CD4-positive, alpha-beta T cell (primary cell): ENCODE measurements around the gene CCNE1. TPM values are rescaled to one million over a fixed set of nuclear protein-coding genes. Genes with fewer than 3 reads are reported as not detected.

Experiments used
- ATAC-seq: fragments of 200-7000 bp; cut with Tn5 transposase; one replicate; pipeline ENCODE4 v1.10.0; 2022; ENCODE audit warnings: mild to moderate bottlenecking; ENCODE audit not compliant: poor library complexity
- CTCF ChIA-PET: fragments of 350-600 bp; sonication (Branson Sonifier 250); formaldehyde crosslinking; loops from one replicate; lab custom pipeline; 2021; ENCODE audit warnings: antibody characterized with exemption, inconsistent platforms; lab: Charles Lee
- POLR2A ChIA-PET: fragments of 350-600 bp; sonication (Branson Sonifier 250); formaldehyde crosslinking; loops from one replicate; lab custom pipeline; 2021; ENCODE audit warnings: antibody characterized with exemption, inconsistent platforms; lab: Charles Lee
- DNase-seq, 14 experiments: peaks; one replicate each; pipeline ENCODE4 v3.0.0-alpha.2; 2013 to 2020; ENCODE audit warnings: mixed read lengths in 2 of 14
- H3K27ac ChIP-seq, 2 donors: one replicate each; pipeline versions ENCODE4 v1.5.1 to v1.7.0; 2013; ENCODE audit warnings: low read length in 2 of 2, low read depth in 1 of 2, mild to moderate bottlenecking in 1 of 2
- H3K27me3 ChIP-seq, 2 experiments: 1 replicate in 1 of 2; 2 replicates in 1 of 2; pipeline versions ENCODE4 v1.6.1 to v1.7.0; 2013; ENCODE audit warnings: low read length in 2 of 2, control low read depth in 1 of 2, mild to moderate bottlenecking in 1 of 2, moderate library complexity in 1 of 2; ENCODE audit not compliant: insufficient read depth in 2 of 2, control insufficient read depth in 1 of 2
- H3K36me3 ChIP-seq: one replicate; pipeline ENCODE4 v1.6.1; 2013; ENCODE audit warnings: low read length, control low read depth; ENCODE audit not compliant: insufficient read depth
- H3K4me1 ChIP-seq: one replicate; pipeline ENCODE4 v1.6.1; 2013; ENCODE audit warnings: low read length, control low read depth; ENCODE audit not compliant: insufficient read depth
- H3K4me3 ChIP-seq: one replicate; pipeline ENCODE4 v1.5.1; 2013; ENCODE audit warnings: mild to moderate bottlenecking, low read length, moderate library complexity
- H3K9me3 ChIP-seq, 2 experiments: 1 replicate in 1 of 2; 2 replicates in 1 of 2; pipeline versions ENCODE4 v1.6.1 to v1.7.0; 2013; ENCODE audit warnings: low read length in 2 of 2, mild to moderate bottlenecking in 2 of 2, control low read depth in 1 of 2, moderate library complexity in 1 of 2; ENCODE audit not compliant: control insufficient read depth in 1 of 2, insufficient read depth in 1 of 2
- H3K27ac Mint-ChIP-seq: one replicate; pipeline ENCODE4 v1.8.0; 2020; ENCODE audit warnings: mixed read lengths
- H3K27me3 Mint-ChIP-seq: one replicate; pipeline ENCODE4 v1.8.0; 2021; ENCODE audit warnings: mixed read lengths
- H3K36me3 Mint-ChIP-seq: one replicate; pipeline ENCODE4 v1.8.0; 2021; ENCODE audit warnings: low read depth, mixed read lengths
- H3K4me1 Mint-ChIP-seq: one replicate; pipeline ENCODE4 v1.8.0; 2021; ENCODE audit warnings: low read depth, mixed read lengths
- H3K4me3 Mint-ChIP-seq: one replicate; pipeline ENCODE4 v1.8.0; 2020; ENCODE audit warnings: mild to moderate bottlenecking, mixed read lengths
- H3K9me3 Mint-ChIP-seq: one replicate; pipeline ENCODE4 v1.8.0; 2020; ENCODE audit warnings: mixed read lengths
- intact Hi-C, 2 experiments: fragments of 100-400 bp; cut with DNase I in 1 of 2; cut with micrococcal nuclease in 1 of 2; formaldehyde crosslinking; loops; one replicate each; pipeline versions ENCODE4 v1.15.1 to v1.9.0; 2023 to 2025; cut with DNase I, micrococcal nuclease
- total RNA-seq, 174 experiments: library from RNA in 2 of 174; stranded (reverse) in 2 of 174; gene quantifications; one replicate each; pipeline ENCODE4 v1.2.3 and lab custom pipeline; 2021 to 2026
- TF ChIP-seq, protein P1 (sequence below): fragments of 200-600 bp; IDR thresholded peaks from one replicate; pipeline ENCODE4 v1.8.0; 2022; ENCODE audit warnings: antibody characterized with exemption, mild to moderate bottlenecking

The CCNE1 gene
- total RNA-seq, 2 experiments from 2014 or later: 4.9 to 5.6 TPM

GRCh38 chr19:29807870-29808405 lies 3.9 kb upstream of the CCNE1 start:
- intact Hi-C loops: no loop called here
- Histone ChIP-seq H3K9me3 (no peaks in the 10 kb centered on the region), H3K27me3 (no peaks in the 10 kb centered on the region), H3K36me3 (no peaks in the 10 kb centered on the region), H3K4me3 (no peak overlapping the region), H3K4me1 (peaks cover 13% of the 10 kb centered on the region), H3K27ac (no peak overlapping the region)
- TF ChIP-seq, protein P1, sequence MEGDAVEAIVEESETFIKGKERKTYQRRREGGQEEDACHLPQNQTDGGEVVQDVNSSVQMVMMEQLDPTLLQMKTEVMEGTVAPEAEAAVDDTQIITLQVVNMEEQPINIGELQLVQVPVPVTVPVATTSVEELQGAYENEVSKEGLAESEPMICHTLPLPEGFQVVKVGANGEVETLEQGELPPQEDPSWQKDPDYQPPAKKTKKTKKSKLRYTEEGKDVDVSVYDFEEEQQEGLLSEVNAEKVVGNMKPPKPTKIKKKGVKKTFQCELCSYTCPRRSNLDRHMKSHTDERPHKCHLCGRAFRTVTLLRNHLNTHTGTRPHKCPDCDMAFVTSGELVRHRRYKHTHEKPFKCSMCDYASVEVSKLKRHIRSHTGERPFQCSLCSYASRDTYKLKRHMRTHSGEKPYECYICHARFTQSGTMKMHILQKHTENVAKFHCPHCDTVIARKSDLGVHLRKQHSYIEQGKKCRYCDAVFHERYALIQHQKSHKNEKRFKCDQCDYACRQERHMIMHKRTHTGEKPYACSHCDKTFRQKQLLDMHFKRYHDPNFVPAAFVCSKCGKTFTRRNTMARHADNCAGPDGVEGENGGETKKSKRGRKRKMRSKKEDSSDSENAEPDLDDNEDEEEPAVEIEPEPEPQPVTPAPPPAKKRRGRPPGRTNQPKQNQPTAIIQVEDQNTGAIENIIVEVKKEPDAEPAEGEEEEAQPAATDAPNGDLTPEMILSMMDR: no peak
- peaks cover 10% of the 10 kb centered on the region for H3K4me1 Mint-ChIP-seq
- no peak for ATAC-seq
- H3K9me3 Mint-ChIP-seq: no peaks in the 10 kb centered on the region
- no peaks in the 10 kb centered on the region for H3K27me3 Mint-ChIP-seq
- no peak for DNase-seq
- no peaks in the 10 kb centered on the region for H3K36me3 Mint-ChIP-seq
- ChIA-PET POLR2A (interaction anchor here (0.6 kb wide), 1 partner anchor 47 kb away, joined by 5 read pairs; no protein-coding TSS in a partner anchor), CTCF (interaction anchor here (1.3 kb wide), 1 partner anchor 66 kb away, joined by 3 read pairs; no protein-coding TSS in a partner anchor)
- no peak overlapping the region for H3K4me3 Mint-ChIP-seq
- no peak overlapping the region for H3K27ac Mint-ChIP-seq

GRCh38 chr19:29809795-29810503 lies 1.8 kb upstream of the CCNE1 start:
- POLR2A ChIA-PET: interaction anchor here (1.0 to 1.8 kb wide), 2 partner anchors 35 to 204 kb away, joined by 3 to 10 read pairs; partner anchors contain the start of gene POP4
- Mint-ChIP-seq H3K9me3 (no peaks in the 10 kb centered on the region), H3K27ac (peak overlapping the region; percentile 74), H3K4me3 (peak overlapping the region; percentile 92), H3K36me3 (no peaks in the 10 kb centered on the region), H3K27me3 (no peaks in the 10 kb centered on the region), H3K4me1 (peaks cover 11% of the 10 kb centered on the region)
- Histone ChIP-seq H3K27ac (peak overlapping the region in 1 of 2 donors; percentile 55), H3K4me1 (peaks cover 14% of the 10 kb centered on the region), H3K27me3 (no peaks in the 10 kb centered on the region), H3K4me3 (no peak overlapping the region), H3K9me3 (no peaks in the 10 kb centered on the region), H3K36me3 (no peaks in the 10 kb centered on the region)
- intact Hi-C loops: loop anchor here in 1 of 2 experiments (5.0 to 10.0 kb wide), 2 partner anchors 143 to 595 kb away; partner anchors contain the start of genes PLEKHF1 and UQCRFS1
- DNase-seq (no peak), ATAC-seq (no peak)
- CTCF ChIA-PET: interaction anchor here (1.5 kb wide), 1 partner anchor 50 kb away, joined by 4 read pairs; no protein-coding TSS in a partner anchor
- TF ChIP-seq, protein P1: no peak

- peaks cover 14% of the 10 kb centered on the region for H3K4me1 ChIP-seq
- Mint-ChIP-seq H3K9me3 (no peaks in the 10 kb centered on the region), H3K27me3 (no peaks in the 10 kb centered on the region), H3K36me3 (no peaks in the 10 kb centered on the region), H3K4me3 (peak overlapping the region; percentile 92), H3K4me1 (peaks cover 11% of the 10 kb centered on the region), H3K27ac (peak overlapping the region; percentile 74)
- ATAC-seq (no peak), DNase-seq (peak in 3 of 14 experiments; percentile 2 to 46 (median 34))
- H3K36me3 ChIP-seq: no peaks in the 10 kb centered on the region
- no peaks in the 10 kb centered on the region for H3K9me3 ChIP-seq
- H3K27me3 ChIP-seq: no peaks in the 10 kb centered on the region
- H3K4me3 ChIP-seq: no peak overlapping the region
- TF ChIP-seq, protein P1: no peak
- peak overlapping the region in 1 of 2 donors; percentile 55 for H3K27ac ChIP-seq
- ChIA-PET CTCF (no interaction called here), POLR2A (interaction anchor here (1.0 kb wide), 1 partner anchor 204 kb away, joined by 3 read pairs; the partner anchor contains the start of gene POP4)
- intact Hi-C loops: loop anchor here in 1 of 2 experiments (5.0 to 10.0 kb wide), 2 partner anchors 143 to 596 kb away; partner anchors contain the start of genes PLEKHF1 and UQCRFS1
Measured at GRCh38 chr19:29810504-29810871, 1.3 kb upstream of the CCNE1 start.
